GM12872 (cell line): ENCODE data around the gene PUS3.

Experiments used
- TF ChIP-seq, protein P1 (sequence below): IDR thresholded peaks from 3 replicates; pipeline ENCODE4 v1.5.1; 2011; ENCODE audit warnings: low read depth, mild to moderate bottlenecking, low read length, moderate library complexity; ENCODE audit not compliant: insufficient read depth

Gene PUS3

DNA sequence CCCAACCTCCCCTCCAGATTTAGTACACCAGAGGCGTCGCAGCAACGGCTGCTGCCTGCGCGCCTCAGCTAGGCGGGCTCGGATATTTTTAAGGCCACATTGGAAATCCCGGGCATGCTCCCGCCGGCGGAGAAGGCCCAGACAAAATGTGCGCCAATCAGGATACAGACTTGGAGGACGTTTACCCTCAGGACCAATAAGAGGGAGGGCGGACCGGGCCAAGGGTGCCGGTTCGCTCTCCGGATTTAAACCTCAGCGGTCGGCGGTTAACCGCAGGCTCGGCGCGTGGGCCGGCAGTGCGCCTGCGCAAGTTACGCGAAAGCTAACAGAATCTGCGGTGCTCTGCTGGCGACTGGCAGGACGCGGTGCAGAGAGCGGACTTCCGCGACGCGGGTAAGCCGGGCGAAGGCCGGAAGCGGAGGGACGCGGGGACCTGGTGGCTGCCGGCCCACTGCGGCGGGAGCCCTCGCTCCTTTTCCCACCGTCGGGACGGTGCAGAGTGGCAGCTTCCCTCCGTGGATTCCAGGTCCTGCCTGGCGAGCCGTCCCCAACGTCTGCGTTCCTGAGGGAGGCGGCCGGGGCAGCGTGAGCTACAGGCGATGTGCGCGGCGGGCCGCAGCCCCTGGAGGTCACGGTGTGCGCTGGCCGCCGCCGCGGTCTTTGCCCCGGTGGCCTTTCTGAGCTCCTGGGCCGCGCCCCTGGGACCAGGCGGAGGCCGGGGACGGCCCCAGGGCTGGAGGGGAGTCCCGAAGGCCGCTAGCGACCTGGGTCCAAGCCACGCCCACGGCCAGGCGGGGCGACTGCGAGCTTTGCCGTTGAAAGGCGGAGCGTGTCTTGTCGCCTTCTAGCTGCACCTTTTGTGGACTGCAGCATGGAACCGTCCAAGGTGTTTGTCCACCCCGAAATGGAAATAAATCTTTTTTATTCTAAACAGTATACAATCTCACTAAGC lies 15.4 kb downstream of the PUS3 start, which contains the start of gene HYLS1:
HYLS1 (plus strand) TSS at position 296 of the 952 bp plus-strand sequence. CDS start 11,701 bp downstream, outside the sequence.
- TF ChIP-seq, protein P1, sequence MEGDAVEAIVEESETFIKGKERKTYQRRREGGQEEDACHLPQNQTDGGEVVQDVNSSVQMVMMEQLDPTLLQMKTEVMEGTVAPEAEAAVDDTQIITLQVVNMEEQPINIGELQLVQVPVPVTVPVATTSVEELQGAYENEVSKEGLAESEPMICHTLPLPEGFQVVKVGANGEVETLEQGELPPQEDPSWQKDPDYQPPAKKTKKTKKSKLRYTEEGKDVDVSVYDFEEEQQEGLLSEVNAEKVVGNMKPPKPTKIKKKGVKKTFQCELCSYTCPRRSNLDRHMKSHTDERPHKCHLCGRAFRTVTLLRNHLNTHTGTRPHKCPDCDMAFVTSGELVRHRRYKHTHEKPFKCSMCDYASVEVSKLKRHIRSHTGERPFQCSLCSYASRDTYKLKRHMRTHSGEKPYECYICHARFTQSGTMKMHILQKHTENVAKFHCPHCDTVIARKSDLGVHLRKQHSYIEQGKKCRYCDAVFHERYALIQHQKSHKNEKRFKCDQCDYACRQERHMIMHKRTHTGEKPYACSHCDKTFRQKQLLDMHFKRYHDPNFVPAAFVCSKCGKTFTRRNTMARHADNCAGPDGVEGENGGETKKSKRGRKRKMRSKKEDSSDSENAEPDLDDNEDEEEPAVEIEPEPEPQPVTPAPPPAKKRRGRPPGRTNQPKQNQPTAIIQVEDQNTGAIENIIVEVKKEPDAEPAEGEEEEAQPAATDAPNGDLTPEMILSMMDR: no peak; the same call in 2 of the 3 replicates

- TF ChIP-seq, protein P1: no peak
These were observed 16.0 kb downstream of the PUS3 start for GRCh38 chr11:125886997-125887372.

DNA sequence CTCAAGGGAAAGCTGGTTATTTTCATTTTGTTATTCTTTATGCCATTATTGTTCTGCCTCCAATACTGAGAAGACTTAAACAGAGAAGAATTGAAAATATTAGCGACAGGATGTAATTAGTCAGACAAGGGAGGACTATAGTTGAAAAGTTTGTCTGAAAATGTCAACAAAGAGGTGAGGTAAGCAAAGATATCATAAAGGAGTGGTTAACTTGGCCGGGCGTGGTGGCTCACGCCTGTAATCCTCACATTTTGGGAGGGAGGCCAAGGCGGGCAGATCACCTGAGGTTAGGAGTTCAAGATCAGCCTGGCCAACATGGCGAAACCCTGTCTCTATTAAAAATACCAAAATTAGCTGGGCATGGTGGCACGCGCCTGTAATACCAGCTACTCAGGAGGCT lies 19.6 kb downstream of the PUS3 start:
- TF ChIP-seq, protein P1: no peak

GRCh38 chr11:125881291-125881690 lies 21.7 kb downstream of the PUS3 start:
- TF ChIP-seq, protein P1: no peak

GRCh38 chr11:125874556-125875124 lies 28.4 kb downstream of the PUS3 start:
- TF ChIP-seq, protein P1: peak; percentile 85

DNA sequence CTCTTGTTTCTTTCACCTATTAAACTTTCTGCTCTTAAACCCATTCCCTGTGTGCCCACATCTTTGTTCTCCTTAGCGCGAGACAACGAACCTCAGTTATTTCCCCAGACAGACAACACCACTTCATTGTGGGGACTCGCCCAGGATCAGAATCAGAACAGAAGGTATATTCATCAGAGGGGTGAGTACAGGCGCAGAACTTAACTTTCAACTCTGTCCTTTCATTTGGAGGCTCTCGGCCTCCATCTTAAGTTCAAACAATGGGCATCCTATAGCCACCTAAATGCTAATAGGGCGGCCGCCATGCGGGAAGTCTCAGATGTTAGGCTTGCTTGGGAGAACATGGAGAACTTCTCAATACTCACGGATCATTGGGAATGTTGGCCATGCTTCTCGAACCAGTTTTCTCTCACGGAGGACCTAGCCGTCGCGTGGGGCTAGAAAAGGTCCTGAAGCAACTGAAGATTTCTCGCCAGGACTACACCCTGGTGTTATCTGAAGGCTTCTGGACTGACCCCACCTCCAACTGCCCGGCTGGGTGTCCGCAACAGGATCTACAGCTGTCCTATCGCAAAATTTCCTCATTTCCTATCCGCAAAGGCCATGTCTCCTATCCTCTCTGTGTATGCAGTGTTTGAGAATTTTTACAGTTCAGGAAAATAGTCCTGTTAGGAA lies 29.0 kb downstream of the PUS3 start:
- TF ChIP-seq, protein P1: no peak

- TF ChIP-seq, protein P1: no peak
These were observed 30.9 kb downstream of the PUS3 start for GRCh38 chr11:125872138-125872491.
